GM23248 (cell line): Measurements from ENCODE around the gene MTCL3.

Source experiments
- EZH2 ChIP-seq: fragments of 200-600 bp; sonication (generic); IDR thresholded peaks from 2 replicates; pipeline ENCODE4 v1.6.1; 2018; ENCODE audit warnings: antibody characterized with exemption, mild to moderate bottlenecking; ENCODE audit not compliant: insufficient read depth, poor library complexity, severe bottlenecking
- EZH2phosphoT487 ChIP-seq: fragments of 200-600 bp; sonication (generic); IDR thresholded peaks from 2 replicates; pipeline ENCODE4 v1.6.1; 2018; ENCODE audit warnings: antibody characterized with exemption, moderate library complexity, mild to moderate bottlenecking, low read depth; ENCODE audit not compliant: insufficient read depth

- TF ChIP-seq EZH2 = no peak
- no peak for TF ChIP-seq EZH2phosphoT487
Observed at GRCh38 chr6:127519469-127519785, 292 bp upstream of the MTCL3 start.
